SK-N-SH (cell line): ENCODE data around the gene ZDHHC11B.
"Not testable (repeated sequence)": the region's sequence is repeated elsewhere in the genome, so short reads cannot be mapped to it uniquely, and the experiment has no call there.

Experiments
- CHD2 ChIP-seq: fragments of 150-350 bp; IDR thresholded peaks from 2 replicates; pipeline ENCODE4 v1.6.1; 2018; ENCODE audit warnings: low read length; ENCODE audit not compliant: partially characterized antibody
- CTCF ChIP-seq: fragments of 200-600 bp; sonication (generic); IDR thresholded peaks from 2 replicates; pipeline ENCODE4 v1.6.1; 2017; ENCODE audit warnings: antibody characterized with exemption, mild to moderate bottlenecking, moderate library complexity
- EP300 ChIP-seq, 2 experiments: IDR thresholded peaks; 2 replicates each; pipeline versions ENCODE4 v1.4.0 to v1.6.1; 2012; ENCODE audit warnings: borderline replicate concordance in 1 of 2, low read depth in 1 of 2, low read length in 1 of 2
- FOXJ3 ChIP-seq: sonication (generic); formaldehyde crosslinking; IDR thresholded peaks from 2 replicates; pipeline ENCODE4 v1.5.1; 2020; ENCODE audit warnings: mild to moderate bottlenecking, missing genetic modification reagents
- IRF3 ChIP-seq: fragments of 150-350 bp; IDR thresholded peaks from 2 replicates; pipeline ENCODE4 v1.6.1; 2016; ENCODE audit warnings: mild to moderate bottlenecking, low read depth, low read length
- PBX3 ChIP-seq: IDR thresholded peaks from 2 replicates; pipeline ENCODE4; 2012
- POLR2AphosphoS5 ChIP-seq: IDR thresholded peaks from 2 replicates; pipeline ENCODE4 v1.6.1; 2012; ENCODE audit warnings: low read depth, low read length
- RAD21 ChIP-seq: IDR thresholded peaks from 2 replicates; pipeline ENCODE4 v1.6.1; 2012; ENCODE audit warnings: mild to moderate bottlenecking, low read length
- REST ChIP-seq: IDR thresholded peaks from 2 replicates; pipeline ENCODE4 v1.6.1; 2012; ENCODE audit warnings: mild to moderate bottlenecking, low read depth, low read length, moderate library complexity
- RFX5 ChIP-seq: IDR thresholded peaks from 2 replicates; pipeline ENCODE4 v1.6.1; 2012; ENCODE audit warnings: mild to moderate bottlenecking, improper control_type of control experiment, low read length
- RXRA ChIP-seq: IDR thresholded peaks from 2 replicates; pipeline ENCODE4 v1.4.0; 2012; ENCODE audit warnings: low read depth, mild to moderate bottlenecking, borderline replicate concordance
- SIN3A ChIP-seq: IDR thresholded peaks from 2 replicates; pipeline ENCODE4 v1.6.1; 2012; ENCODE audit warnings: low read depth, mild to moderate bottlenecking, low read length, moderate library complexity, borderline replicate concordance
- SMC3 ChIP-seq: IDR thresholded peaks from 2 replicates; pipeline ENCODE4 v1.6.1; 2012; ENCODE audit warnings: low read depth, low read length, improper control_type of control experiment
- TAF1 ChIP-seq: IDR thresholded peaks from 2 replicates; pipeline ENCODE4 v1.6.1; 2012; ENCODE audit warnings: low read depth, mild to moderate bottlenecking, low read length, moderate library complexity, borderline replicate concordance

GRCh38 chr5:774854-775505, 9.5 kb downstream of the ZDHHC11B start:
- TF ChIP-seq CTCF; CHD2; PBX3; RFX5; RAD21; POLR2AphosphoS5; IRF3; SIN3A; TAF1; REST; SMC3; EP300 (IDR thresholded peaks at IDR 0.05; ENCODE audit: borderline replicate concordance in 1 of 2, low read depth in 1 of 2, low read length in 1 of 2); FOXJ3 (CRISPR knock-in tag); RXRA: not testable (repeated sequence)
